Suppressor macrophage treated with lipopolysaccharide for 1 hour (primary cell): ENCODE data around the gene PRKAR1B.
"Not testable (repeated sequence)": the region's sequence is repeated elsewhere in the genome, so short reads cannot be mapped to it uniquely, and the experiment has no call there.

Source experiments
- DNase-seq, 3 donors: peaks; one replicate each; pipeline ENCODE4 v3.0.0-alpha.2; 2020 to 2022

The PRKAR1B gene

GRCh38 chr7:618539-619367, 108.3 kb downstream of the PRKAR1B start:
- peak; percentile 51 to 62 (median 62) for DNase-seq

- no peak for DNase-seq
Observed at GRCh38 chr7:617614-618538, 109.2 kb downstream of the PRKAR1B start.

GRCh38 chr7:613442-614140, 113.5 kb downstream of the PRKAR1B start:
- DNase-seq = no peak

- not testable (repeated sequence) for DNase-seq
Observed at GRCh38 chr7:611837-612236, 115.2 kb downstream of the PRKAR1B start.

GRCh38 chr7:611281-611810, 115.7 kb downstream of the PRKAR1B start:
- no peak for DNase-seq

- DNase-seq = peak in 2 of 3 donors; percentile 38 to 39
Observed at GRCh38 chr7:610531-611280, 116.4 kb downstream of the PRKAR1B start.

GRCh38 chr7:610141-610530, 116.9 kb downstream of the PRKAR1B start:
- DNase-seq = no peak

GRCh38 chr7:609365-609764, 117.7 kb downstream of the PRKAR1B start:
- DNase-seq = no peak

- no peak for DNase-seq
Observed at GRCh38 chr7:608954-609353, 118.1 kb downstream of the PRKAR1B start.

GRCh38 chr7:608361-608760, 118.7 kb downstream of the PRKAR1B start:
- peak in 2 of 3 donors; percentile 29 to 43 for DNase-seq

- no peak for DNase-seq
Observed at GRCh38 chr7:607938-608337, 119.1 kb downstream of the PRKAR1B start.

GRCh38 chr7:605661-606450, 121.2 kb downstream of the PRKAR1B start:
- DNase-seq = no peak

GRCh38 chr7:604884-605531, 122.1 kb downstream of the PRKAR1B start:
- peak; percentile 84 to 90 (median 89) for DNase-seq

- DNase-seq = peak; percentile 96 to 97 (median 96)
Observed at GRCh38 chr7:604001-604883, 122.8 kb downstream of the PRKAR1B start.

GRCh38 chr7:603152-603951, 123.7 kb downstream of the PRKAR1B start:
- DNase-seq = peak in 2 of 3 donors; percentile 25 to 39

- DNase-seq = peak; percentile 88 to 95 (median 90)
Observed at GRCh38 chr7:602341-603141, 124.5 kb downstream of the PRKAR1B start.

GRCh38 chr7:601595-602340, 125.3 kb downstream of the PRKAR1B start:
- peak; percentile 95 to 98 (median 96) for DNase-seq
